UCSD-AML1 (cell line): ENCODE measurements around the gene ERC1.

Source experiments
- DNase-seq: peaks from one replicate; lab custom pipeline; 2025; ENCODE audit not compliant: unreplicated experiment; lab: John Stamatoyannopoulos, UW

ERC1 gene

DNA sequence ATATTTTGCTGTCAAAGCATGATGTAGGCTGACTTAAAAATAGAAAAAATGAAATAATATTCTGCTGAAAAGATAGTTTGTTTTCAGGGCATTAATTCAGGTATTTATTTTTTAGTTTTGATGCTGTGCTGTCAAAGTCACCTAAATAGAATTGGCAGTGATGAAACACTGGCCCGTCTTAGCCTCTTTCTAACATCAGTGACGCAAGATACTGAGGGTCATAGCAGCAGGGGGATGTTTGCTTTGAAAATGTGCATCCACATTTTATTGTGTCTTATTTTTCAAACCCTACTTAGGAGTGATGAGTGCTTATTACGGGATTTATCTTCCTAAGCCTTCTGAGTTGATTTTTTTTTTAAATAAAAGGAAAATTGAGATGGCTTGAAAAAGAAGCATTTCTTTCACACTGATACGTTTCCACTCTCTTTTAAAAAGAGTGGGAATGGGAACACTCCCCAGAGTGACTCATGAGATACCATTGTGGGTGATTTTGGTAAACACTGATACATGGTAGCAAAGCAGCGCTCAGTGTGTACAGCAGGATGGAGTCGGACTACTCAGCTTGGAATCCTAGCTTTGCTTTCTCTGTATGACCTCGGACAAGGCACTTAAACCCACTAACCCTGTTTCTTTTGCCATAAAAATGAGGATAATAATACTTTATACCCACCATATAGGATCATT is 290.8 kb downstream of the ERC1 start:
- DNase-seq: no peak

DNA sequence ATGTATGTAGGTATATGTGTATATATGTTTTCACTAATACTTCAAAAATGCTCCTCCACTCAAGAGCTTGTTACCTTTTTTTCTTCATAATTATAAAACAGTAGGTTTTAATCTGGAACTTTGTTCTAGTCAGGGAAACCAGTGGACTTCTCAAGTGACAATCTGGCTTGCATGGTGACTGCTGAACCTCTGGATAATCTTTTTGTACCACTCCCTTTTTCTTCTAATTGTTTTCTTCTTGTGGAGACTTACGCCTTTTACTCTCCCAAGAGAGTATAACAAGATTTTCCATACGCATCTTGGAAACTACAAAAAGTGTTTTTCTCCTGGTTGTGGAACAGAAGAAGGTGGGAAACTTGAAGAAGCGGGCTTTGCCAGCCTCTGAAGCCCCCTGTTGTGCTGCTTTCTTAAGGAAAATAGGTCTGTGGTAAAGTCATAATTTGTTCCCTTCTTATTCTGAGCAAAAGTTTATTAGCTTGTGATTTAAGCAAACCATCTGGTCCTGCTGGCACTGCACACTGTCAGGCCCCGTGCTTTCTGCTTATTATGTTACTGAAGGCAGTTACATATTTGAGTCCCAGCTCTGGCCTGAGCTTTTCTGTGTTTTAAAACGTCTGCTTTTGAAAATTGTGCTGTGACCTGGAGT is 291.8 kb downstream of the ERC1 start:
- no peak for DNase-seq

DNA sequence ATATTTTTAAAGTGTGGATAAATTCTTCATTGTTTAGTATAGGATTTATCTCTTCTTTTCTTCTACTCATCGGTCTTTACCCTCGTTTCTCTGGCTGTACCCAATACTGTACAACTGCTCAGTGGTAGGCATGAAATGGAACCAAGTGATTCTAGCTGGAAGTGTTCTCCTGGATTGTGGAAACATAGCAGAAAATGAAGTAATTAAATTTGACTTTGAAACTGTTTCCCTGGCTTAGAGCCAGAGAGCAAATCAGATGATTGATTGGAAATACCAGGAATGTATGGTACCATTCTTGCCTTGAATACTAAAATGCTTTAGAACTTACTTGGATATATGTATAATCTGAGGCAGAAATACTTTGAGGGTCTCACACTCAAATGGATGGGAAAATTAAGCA is 292.3 kb downstream of the ERC1 start:
- DNase-seq: no peak

DNA sequence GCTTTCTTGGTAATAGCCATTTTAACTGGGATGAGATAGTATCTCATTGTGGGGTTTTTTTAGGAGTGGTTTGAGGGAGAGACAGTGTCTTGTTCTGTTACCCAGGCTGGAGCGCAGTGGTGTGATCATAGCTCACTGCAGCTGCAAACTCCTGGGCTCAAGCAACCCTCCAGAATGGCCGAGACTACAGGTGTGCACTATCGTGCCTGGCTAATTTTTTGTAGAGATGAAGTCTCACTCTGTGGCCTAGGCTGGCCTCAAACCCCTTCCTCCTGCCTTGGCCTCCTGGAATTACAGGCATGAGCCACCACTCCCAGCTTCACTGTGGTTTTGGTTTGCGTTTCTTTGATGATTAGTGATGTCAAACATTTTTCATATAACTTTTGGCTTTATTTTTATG is 293.6 kb downstream of the ERC1 start:
- DNase-seq: no peak

DNA sequence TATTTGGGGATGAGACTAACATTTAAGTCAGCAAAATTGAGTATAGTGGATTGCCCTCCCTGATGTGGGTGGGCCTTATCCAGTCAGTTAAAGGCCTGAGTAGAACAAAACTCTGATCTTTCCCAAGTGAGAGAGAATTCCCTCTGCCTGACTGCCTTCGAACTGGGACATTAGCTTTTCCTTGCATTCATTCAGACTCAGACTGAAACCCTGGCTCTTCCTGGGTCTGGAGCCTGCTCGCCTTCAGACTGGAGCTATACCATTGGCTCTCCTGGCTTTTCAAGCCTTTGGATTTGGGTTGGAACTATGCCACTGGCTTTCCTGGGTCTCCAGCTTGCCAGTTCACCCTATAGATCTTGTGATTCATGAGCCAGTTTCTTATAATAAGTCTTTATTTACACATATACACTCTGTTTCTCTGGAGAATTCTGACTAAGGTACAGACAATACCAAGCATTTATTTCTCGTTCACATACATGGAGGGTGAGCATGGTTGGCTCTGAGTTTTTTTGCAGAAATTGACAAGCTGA is 296.5 kb downstream of the ERC1 start:
- no peak for DNase-seq

DNA sequence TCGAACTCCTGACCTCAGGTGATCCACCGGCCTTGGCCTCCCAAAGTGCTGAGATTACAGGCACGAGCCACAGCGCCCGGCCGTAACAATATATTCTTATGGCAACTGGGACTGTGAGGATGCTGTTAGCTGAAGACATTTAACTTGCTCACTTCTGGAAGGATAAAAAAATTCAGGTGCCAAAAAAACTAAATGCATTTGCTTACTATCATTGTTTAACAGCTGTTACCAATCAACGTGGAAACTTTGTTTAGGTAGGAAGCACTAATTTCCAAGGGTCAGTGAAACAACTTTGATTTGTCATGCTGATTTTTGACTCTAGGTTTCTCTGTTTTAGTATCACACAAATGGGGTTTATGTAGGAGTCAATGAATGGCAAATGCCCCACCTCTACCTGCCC is 297.3 kb downstream of the ERC1 start:
- no peak for DNase-seq

DNA sequence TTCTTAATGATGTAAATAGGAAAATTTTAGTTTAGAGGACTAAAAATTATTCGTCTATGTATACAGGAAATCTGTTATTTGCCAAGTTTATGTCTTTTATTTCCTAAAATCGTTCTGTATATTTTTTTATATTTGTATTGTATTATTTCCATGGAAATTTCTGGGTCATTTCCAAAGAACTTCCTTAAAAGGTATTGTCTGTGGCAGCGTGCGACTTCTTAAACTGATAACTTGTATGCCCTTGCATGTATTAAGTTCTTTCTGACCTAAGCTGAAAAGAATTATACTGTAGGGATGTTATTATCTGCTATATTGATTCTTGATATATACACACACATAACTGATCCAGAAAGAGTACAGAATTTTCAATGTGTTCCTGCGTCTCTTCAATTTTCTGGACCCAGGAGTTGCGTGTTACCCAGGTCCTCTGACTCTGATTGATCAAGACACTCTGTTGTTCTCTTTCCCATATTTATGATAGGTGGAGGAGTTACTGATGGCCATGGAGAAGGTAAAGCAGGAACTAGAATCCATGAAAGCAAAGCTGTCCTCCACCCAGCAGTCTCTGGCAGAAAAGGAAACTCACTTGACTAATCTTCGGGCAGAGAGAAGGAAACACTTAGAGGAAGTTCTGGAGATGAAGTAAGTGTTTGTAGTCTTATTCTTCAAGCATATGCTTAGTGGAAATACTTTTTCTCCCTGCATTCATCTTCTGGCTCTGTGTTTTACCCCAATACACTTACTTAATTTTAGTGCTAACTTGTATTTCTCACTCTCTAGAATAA is 298.5 kb downstream of the ERC1 start:
- DNase-seq: no peak

DNA sequence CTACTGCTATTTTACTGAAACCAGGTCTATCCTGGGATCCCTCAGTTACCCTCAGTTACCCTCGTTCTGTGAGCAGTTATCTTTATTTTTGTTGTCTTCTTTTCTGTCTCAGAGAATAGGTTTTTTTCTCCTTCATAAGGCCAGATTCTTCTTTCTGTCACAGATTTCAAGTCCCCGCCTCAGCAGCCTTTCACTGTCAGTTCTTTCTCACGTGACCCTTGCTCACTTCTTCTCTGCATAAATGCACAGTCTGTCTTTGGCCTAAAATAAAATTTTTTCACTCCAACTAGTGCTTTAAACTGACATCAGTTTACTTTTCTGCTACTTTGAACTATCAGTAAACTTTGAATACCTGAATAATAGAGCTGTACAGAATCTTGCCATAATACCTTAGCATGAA is 299.7 kb downstream of the ERC1 start:
- DNase-seq: no peak

DNA sequence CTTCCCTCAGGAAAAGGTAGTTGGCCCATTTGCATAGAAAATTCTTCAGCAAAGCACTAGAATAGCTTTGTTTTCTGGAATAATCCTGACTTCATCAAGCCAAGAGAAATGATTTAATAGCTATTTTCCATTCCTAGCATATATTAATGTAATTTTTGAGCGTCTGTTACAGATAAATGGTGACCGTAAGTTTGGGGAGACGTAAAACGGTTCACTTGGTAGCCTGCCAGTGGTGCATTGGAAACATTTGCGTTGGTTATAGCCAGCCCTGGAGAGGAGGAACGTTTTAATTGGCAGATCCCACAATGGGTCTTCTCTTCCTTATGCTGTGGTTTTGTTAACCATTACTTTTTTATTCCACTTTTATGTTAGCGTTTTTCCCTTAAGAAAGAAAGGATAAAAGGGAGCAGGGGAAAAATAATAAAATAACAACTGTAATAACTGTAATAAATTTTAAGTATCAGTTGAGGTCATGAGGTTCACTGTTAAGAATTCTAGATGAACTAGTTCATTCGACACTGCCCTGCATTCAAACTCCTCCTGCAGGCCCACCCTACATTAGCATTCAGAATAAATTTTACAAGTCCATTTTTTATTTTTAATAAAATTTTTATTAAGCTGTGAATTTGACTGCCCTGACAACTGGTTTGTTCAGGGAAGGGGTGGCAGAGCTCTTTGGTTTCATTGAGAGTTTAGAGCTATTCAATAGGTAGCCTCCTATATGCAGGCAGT is 300.7 kb downstream of the ERC1 start:
- no peak for DNase-seq

DNA sequence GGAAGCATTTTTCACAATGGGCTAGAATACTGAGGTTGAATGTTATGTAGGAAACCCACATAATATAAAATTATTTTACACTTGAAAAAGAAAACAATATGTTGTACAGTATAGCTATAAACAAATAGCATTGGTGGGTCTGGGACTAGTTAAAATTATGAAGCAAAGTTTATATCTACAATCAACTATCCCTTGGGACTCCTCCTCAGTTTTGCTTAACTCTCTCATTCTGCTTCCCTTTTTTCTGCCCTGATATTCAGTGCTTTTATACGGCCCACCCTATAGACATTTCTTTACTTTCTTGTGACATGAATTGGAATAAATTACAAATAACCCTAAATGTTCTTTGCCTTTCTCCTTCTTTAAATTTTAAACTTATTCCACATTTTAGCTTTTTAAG is 302.9 kb downstream of the ERC1 start:
- no peak for DNase-seq

DNA sequence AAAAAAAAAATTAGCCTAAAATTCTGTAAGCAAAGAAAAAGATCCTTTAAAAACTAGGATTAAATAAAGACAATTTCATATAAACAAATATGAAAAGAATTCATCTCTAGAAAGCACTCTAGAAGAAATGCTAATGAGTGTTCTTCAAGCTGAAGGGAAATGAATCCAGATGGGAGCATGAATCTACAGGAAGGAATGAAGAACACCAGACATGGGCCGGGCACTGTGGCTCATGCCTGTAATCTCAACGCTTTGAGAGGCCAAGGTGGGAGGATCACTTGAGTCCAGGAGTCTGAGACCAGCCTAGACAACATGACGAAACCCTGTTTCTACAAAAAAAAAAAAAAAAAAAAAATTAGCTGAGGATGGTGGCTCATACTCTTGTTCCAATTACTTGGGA is 306.2 kb downstream of the ERC1 start:
- no peak for DNase-seq

DNA sequence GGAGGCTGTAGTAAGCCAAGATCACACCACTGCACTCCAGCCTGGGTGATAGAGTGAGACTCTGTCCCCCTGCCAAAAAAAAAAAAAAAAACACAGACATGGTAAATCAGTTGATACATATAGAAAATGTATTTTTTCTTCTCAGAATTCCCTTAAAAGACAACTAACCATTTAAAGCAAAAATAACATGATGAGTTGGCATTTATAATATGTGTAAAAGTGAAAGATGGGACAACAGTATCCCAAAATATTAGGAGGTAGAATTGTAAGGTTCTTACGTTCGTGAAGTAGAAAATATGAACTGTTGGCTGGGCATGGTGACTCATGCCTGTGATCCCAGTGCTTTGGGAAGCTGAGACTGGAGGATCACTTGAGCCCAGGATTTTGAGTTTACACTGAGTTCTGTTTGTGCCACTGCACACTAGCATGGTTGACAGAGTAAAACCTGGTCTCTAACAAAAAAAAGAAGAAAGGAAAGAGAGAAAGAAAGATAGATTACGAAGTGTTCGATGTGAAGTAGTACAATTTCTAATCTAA is 306.7 kb downstream of the ERC1 start:
- DNase-seq: no peak

DNA sequence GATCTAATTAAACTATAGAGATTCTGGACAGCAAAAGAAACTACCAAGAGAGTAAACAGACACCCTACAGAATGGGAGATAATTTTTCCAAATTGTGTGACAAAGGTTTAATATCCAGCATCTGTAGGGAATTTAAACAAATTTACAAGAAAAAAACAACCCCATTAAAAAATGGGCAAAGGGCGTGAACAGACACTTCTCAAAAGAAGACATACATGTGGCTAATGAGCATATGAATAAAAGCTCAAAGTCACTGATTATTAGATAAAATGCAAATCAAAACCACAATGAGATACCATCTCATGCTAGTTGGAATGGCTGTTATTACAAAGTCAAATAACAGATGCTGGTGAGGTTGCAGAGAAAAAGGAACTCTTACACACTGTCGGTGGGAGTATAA is 309.4 kb downstream of the ERC1 start:
- no peak for DNase-seq

DNA sequence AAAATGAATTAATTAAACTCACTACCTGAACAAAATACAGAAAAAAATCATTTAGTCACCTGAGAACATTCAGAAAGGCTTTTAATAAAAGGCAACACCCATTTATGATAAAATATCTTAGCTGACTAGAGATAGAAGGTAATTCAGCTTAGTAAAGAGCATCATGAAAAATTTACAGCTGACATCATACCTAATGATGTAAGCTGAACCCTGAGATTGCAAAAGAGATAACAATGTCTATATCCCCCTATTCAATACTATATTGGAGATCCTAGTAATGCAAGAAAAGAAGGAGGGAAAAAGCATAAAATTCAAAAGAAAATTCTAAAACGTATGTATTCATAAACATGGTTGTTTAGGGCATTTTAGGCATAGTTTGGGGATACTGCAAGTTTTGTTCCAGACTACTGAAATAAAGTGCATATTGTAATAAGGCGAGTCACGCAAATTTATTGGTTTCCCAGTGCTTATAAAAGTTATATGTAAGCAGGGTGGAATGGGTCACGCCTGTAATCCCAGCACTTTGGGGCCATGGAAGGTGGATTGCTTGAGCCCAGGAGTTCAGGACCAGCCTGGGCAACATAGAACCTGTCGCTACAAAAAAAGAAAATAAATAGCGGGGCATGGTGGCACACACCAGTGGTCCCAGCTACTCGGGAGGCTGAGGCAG is 311.3 kb downstream of the ERC1 start:
- no peak for DNase-seq

DNA sequence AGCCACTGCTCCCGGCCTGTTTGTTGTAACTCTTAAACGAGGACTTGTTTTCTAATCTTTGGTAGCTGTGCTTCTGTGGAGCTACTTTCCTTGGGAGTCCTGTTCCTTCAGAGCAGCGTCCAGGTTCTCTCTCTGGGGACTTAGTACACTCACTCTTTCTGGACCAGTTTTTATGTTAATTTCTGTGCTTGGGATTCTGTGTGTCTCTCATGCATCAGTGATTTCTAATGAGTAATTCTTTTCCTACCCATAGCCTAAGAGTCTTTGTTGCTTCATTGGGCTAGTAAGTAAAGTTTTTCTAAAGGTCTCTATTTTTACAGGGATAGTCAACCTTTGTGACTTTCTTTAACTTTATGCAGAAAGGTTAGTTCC is 314.0 kb downstream of the ERC1 start:
- no peak for DNase-seq

DNA sequence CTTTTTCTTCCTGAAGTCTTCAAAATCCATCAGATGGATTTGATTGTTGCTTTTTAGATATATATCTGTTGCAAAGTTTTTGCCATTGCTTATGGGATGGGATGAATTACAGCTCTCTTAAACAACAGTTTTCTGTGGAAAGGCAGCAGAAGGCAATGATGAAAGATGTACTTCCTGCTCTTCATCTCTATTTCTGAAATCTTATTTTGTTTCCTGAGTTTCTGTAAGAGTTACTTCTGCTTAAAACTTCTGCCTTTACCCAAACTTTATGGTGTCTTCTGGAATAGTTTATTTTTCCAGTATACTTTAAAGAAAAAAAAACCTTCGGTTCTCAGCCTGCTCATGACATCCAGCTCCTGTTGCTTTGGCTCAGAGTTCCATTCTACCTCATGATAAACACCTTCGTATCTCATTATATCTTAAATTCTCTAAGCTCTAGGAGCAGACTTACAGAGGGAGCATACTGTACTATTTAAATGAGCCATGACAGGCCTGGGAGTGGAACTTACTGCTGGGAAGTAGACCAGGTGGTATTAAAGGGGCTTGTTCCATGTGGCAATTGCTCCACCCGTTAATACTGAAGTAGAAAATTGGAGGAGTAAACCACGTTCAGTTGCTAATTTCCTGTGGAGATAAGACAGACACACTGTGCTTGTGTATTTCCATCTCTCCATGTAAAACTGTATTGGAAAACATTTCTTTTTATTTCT is 314.9 kb downstream of the ERC1 start:
- DNase-seq: no peak

DNA sequence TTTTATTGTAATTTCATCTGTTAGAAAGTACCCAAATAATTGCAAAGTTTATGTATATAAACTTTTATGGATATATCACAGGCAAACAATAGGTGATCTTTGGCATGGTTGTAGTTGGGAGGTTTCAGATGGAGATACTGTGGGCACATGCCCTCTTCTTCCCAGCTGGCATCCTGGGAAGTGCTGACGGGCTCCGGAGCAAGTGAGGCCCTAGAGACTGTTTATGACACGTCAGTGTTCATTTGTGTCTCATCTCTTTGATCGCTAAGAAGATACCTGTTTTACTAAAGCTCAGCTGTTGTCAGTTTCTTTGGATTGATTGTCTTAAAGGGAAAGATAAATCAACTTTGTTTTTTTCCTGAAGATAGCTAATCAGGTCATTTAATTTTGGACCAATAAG is 315.8 kb downstream of the ERC1 start:
- DNase-seq: no peak

DNA sequence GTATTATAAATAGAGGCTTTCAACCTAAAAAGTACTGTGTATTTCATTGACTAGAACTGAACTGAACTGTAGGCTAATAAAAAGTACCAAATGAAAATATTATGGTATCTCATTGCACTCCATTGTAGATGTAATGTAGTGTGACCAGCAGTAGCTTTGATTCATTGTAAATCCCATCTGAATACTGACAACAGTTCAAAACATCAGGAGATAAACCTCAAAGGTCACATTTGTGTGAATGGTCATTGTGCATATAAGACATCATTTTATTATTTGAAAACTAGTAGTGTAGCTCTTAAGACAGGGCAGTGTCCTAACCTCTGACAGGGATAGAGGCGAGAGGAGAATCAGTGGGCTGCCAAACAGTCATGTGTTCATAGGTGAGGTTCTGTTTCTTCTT is 316.8 kb downstream of the ERC1 start:
- DNase-seq: no peak

DNA sequence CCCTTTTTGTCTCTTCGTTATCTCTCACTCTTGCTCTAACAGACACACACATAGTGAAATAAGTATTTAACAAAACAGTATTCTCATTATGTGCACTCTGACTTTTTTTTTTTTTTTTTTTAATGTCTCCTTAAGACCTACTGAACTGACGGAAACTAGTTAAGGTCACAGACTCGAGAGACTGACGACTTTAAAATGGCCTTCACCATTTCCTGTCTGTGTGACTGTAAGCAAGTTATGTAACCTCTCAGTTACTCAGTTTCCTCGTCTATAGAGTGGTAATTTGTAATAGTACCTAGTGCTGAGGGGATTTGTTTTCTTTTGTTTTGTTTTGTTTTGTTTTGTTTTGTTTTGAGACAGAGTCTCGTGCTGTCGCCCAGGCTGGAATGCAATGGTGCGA is 318.6 kb downstream of the ERC1 start:
- no peak for DNase-seq

DNA sequence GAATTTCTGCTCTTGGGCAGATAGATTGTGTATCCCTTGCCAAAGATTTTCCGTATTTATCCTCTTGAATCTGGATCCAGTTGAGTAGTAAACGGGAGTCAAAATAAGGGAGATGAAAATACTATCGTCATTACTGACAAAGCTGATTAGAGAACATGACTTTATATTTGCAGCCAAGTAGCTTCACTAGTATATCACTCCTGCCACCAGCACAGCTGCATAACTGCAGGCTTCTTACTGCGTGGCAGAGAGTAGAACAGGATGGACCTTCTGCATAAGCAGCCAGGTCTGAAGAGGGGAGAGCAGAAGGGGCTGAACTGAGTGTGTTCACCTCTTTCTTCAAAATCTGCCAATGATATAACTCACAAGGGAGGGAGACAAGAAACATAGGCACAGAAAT is 319.6 kb downstream of the ERC1 start:
- DNase-seq: no peak
